GM18511 (cell line): ENCODE results near the gene C2.

Experiments
- ATAC-seq: cut with Tn5 transposase; IDR thresholded peaks from one replicate; pipeline ENCODE4 v1.9.1; 2021; ENCODE audit warnings: mild to moderate bottlenecking, moderate library complexity; ENCODE audit not compliant: unreplicated experiment

C2 gene

DNA sequence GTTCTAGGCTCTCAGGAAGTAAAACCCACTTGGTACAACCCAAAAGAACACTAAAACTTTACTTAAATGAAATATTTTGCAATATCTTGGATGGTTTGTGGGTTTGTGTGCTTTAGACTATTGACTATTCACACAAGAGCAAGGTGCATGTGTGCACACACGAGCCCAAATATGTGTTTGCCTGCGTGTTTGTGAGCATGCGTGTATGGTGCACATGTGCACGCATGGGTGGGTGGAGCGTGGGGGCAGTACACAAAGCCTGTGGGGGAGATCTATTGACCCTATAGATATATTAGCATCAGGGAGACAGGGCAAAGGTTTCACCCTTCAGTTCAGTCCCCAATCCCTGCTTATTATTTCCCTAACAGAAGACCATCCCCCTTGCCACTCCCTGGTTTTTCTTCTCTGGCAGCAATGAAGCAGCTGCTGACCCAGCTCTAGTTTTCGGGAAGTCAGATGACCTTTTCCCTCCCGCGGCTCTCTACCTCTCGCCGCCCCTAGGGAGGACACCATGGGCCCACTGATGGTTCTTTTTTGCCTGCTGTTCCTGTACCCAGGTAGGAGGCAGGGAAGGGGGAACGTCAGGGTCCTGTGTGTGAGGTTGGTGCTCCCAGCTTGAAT is at the start of gene C2:
C2 (plus strand) TSS at position 476 of the 621 bp plus-strand sequence; CDS start at position 512, 36 bp downstream.
- ATAC-seq, result no peak

DNA sequence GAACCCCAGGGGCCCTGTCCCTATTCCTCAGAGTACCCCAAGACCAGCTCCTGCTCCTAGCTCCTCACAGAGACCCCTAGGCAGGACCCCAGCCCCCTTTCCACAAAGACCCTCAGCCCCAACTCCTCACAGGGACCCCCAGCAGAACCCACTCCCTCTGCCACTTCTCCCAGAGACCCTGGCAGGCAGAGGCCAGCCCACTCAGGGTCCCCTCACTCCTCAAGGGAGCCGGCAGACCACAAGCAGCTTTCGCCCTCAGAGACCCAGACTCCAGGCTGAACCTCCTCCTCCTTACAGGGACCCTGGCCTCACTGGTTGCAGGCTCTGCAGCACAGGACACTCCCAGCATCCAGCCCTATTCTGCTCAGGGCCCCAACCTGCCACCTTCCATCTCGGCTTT is 49.3 kb upstream of the C2 start:
- ATAC-seq, result no peak

DNA sequence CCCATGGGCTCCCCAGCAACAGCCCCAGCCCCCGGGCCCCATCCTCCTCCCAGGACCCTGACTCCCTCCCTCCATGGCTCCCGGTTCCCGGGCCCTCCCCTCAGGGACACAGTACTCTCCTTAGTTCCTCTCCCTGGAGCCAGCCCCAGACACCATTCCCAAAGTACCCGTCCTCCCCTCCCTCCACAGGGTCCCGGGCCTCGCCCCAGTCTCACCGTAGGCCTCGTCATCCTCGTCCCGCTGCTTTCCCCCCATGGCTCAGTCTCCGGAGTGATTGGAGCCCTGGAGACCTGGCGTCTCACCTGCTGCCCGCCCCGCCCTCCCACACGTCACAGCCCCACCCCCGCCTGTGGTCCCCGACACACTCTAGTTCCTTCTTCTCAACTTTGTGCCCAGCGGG is 48.8 kb upstream of the C2 start, which contains the start of gene SLC44A4:
SLC44A4 (minus strand) TSS at position 272 of the 400 bp plus-strand sequence; CDS start at position 255, 17 bp downstream.
- ATAC-seq, result no peak

DNA sequence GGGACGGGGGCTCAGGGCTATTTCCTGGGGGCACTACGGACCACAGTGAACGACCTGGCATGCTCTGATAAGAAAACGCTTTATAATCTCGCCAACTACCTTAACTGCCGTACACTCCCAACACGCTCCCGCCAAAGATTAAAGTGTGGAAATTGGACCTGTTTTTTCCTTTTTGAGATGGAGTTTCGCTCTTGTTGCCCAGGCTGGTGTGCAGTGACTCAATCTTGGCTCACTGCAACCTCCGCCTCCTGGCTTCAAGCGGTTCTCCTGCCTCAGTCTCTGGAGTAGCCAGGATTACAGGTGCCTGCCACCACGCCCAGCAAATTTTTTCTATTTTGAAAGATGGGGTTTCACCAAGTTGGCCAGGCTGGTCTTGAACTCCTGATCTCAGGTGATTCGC is 48.4 kb upstream of the C2 start:
- no peak for ATAC-seq

DNA sequence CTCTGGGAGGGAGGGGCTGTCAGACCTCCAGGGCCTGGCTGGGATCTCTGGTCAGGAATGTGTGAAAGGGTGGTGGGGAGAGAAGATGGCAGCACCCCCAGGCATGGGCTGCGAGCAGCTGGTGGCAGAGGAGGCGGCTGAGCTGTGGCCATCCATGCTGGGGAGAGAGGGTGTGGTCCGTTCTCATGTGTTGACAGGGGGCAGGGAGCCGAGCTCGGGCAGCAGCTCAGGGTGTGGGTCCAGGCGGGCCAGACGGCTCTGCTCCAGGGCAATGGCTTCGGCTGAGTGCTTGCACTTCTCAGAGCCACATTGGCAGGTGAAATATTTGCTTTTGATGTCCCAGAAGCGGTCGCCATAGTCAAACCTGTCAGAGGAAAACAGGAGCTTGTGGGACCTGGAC is 47.6 kb upstream of the C2 start:
- ATAC-seq, result no peak

DNA sequence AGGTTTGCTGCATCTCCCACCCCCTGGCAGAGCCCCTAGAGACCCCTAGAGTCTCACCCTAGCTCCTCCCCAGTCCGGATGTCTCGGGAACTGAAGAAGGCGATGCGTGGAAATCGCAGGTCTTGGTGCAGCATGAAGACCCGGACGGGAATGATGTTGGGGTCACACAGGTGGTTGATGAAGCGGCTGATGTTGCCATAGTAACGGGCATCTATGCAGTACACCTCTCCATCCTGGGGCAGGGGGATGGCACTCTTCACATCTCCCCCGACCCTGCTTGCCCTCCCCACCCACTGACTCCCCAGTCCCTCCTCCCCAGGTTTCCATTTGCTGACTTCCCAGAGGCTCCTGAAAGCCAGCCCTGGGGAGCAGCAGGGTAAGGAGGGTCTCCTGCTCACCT is 46.9 kb upstream of the C2 start:
- no peak for ATAC-seq

DNA sequence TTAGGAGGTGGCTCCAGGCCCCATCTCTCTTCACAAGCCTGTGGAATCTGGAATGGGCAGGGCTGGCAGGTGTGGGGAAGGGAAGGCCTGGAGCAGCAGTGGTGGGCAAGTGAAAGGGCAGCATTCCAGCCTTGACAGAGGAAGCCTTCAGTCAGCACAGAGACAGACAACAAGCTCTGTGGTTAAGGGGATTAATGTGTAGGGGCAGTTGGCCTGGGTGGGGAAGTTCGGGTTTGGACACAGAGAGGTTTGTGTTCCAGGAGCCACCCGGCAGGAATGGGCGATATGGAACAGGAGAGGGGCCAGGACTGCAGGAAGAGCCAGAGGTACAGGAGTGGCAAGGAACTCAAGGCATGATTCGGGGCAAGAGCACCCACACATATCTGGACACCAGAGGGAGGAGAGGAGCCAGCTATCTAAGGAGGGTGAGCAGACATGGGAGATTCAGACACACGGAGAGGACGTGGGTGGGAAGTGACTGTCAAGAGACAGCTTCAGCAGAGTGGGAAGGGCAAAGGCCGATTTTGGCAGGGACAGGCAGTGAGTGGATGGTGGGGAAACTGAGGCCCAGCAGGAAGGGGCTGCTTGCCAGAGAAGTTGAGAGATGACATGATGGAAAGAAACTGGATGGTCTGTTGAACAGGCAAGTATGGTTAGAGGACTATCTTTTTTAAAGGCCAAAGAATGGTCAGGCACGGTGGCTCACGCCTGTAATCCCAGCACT is 46.2 kb upstream of the C2 start:
- ATAC-seq, result no peak

DNA sequence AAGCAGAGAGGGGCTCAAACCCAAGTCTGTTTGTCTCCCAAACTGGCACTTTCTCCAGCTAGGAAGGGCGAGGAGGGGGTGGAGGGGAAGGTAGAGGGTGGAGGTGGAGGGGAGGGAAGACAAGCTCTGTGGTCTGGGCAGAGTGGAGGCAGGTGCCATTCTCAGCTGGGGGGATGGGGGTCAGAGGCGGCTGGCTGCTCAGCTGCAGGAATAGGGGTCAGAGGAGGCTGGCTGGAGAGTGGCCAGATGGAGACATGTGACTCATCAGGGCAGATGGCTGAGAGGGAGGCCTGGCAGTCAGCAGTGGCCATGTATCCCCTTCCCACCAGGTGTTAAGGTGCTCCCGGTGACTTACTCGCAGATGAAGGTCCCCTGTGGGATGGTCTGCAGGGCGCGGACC is 45.2 kb upstream of the C2 start:
- no peak for ATAC-seq

DNA sequence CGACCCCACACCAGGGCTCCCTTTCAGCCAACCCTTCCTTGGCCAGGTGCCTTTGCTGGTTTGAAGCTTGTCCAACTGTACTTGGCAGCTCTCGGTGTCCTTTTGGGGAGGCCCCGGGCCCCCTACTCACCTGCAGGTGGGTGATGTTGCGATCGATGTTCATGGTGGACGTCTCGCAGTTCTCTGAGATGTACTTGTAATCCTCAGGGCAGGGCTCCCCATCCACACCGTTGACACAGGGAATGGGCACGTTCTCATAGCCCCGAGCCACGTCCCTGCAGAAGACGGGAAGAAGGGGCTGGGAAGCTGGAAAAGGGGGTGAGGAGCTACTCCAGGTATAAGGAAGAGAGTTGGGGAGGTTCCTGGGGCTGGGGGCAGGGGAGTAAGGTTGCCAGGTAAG is 43.8 kb upstream of the C2 start:
- no peak for ATAC-seq

DNA sequence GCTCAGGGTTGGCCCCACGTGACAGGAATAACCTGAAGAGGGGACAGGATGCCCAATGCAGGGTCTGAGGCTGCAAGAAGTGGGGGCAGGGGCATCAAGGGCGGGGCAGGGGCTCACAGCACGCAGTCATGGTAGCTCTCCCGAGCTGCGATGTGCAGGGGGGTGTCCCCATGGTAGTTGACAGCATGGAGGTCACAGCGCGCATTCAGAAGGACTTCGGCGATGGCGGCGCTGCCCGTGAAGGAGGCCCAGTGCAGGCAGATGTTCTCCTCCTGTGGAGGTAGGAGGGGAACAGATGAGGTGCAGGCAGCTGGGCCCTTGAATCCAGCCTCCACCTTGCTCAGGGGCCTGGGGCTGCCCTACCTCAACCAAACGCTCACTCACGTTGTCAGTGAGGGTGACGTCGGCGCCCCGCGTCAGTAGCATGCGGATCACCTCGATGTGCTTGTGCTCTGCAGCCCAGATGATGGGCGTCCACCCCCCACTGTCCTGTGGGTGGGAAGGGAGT is 42.9 kb upstream of the C2 start:
- ATAC-seq, result no peak

DNA sequence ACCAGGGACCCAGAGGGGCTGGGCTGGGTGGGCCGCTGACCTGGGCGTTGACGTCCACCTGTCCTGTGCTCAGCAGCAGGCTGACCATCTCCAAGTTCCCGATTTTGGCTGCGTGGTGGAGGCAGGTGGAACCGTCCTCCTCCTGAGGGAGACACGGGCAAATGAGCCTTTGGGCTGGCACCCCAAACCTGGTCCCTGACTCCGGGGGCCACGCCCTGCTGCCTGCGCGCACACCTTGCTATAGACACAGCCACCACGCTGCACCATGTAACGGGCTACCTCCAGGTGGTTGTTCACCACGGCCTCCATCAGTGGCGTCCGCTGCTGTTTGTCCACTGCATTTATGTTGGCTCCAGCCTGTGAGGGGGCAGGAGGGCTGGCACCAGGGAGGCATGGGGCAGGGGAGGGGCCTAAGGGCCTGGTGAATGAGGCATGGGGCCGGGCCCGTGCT is 41.0 kb upstream of the C2 start:
- ATAC-seq, result no peak

DNA sequence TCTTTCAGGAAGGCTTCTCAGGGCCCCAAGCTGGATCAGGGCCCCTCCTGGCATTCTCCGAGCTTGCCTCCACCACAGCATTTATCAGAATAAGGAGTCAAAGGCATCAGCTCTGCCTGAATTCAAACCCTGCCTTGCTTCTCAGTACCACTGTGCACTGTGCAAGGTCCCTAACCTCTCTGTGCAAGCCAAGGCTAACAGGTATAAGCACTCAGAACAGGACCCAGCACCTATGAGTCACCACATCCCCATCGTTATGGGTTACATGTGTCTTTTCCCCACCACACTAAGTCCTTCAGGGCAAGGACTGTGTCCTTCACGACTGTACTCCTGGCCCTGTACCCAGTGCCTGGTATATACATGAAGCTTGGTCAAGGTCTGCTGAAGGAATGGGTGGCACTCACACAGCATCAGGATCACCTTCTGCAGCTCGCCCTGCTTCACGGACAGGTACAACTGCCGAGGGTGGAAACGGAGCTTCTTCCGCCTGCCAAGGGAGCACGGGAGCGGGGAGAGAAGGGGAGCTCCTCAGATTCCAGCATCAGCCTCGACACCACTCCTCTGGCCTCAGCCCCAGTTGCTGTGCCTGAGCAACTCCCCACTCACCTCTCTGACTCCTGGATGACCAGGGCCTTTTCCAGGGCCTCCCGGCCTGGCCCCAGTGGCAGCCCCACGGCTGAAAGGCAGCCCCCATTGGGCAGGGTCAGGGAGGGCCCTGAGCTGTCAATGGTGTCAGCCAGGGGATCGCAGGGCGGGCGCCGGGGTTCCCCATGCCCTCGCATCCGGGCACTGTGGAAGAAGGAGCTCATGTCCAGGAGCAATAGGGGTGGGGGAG is 40.1 kb upstream of the C2 start:
- no peak for ATAC-seq

DNA sequence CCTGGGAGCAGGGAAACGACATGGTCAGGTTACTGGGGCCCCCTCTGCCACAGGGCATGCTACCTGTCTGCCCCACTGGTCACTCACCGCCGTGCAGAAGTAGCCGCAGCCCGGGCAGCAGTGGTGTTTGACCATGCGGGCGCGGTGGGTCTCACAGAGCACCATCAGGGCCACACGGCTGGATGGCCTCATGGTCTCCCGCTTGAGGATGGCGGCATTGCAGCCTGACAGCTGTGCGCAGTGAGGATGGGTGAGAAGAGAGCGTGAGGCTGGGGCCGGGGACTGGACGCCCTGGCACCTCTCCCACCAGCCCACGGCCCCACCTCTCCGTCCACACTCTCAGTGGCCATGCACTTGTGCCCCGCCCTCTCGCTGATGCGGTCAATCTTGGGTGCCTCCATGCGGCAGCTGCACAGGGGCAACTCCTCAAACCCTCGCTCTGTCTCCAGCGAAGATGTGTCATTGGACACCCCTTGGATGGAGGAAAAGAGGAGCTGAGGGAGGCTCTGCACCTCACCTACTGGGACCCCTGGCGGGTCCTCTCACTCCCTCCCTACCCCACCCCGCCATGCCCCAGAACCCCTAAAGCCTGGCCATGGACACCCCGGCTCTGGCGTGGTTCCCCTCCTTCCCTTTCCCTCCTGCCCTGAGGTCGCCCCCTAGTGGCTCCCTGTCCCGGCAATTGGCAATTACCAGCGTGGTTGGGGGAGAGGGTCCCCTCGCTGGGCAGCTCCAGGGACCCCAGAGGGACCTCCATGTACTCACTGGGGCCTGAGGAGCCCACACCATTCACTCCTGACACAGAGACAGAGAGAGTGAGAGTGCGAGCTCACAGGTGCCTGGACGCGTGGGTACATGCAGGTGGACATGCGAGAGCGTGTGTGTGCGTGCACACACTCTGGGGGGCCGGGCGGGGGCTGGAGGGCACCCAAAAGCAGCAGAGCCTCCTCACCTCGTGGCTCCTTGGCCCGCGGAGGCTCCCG is 39.0 kb upstream of the C2 start:
- ATAC-seq, result no peak

DNA sequence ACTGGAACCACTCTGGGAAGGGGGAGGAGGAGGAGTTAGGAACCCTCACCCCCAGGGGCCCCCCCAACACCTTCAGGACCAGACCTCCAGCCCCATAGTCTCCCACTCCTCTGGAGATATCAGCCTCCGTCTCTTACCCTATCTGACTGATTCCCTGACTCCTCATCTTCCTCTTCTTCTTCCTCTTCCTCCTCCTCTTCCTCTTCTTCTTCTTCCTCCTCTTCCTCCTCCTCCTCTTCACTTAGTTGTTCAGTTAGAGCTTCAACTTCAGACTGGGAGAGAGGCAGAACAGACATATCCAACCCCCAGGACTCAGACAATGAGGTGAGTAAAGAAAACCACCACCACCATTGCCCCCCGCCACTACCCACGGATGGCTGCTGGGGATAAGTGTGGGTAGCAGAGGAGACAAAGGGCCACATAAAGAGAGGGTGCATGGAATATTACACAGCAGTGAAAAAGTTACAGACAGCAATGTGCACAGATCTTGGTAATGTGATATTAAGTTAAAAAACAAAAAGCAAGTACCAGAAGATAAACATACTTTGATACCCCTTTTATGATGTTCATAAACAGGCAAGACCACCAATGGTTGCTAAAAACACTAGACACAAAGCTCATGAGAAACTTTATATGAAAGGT is 38.1 kb upstream of the C2 start:
- no peak for ATAC-seq

DNA sequence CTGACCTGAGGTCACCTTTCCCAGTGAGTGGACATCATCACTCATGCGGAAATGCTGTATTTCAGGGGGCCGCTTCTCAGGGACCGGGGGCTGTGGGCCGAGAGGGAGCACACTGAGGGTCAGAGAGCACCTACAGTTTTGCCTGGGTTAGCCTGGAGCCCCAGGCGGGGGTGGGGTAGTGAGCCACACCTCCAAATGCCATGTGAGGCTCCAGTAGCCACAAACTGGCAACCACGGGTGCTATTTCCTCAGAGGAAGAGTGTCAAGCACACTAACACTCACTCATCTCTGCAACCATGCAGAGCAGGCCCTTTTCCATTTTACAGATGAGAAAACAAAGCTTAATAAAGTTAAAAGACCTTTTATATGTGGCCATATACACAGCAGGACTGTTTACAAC is 34.7 kb upstream of the C2 start:
- ATAC-seq, result no peak

DNA sequence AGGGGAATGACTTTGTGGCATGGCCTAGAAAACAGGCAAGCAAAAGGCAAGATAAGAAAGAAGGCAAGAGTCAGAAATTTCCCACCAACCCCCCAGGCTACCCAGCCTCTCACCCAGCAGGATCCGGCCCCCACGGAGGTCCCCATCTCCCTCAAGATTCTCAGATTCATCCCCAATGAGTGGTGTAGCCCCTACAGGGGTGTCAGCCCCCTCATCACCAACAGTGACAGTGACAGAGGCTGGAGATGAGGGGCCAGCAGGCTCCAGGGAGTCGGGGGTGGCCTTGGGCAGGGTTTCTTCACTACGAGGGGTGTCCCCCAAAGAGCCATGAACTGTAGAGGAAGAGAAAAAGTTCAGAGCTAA is 31.0 kb upstream of the C2 start:
- no peak for ATAC-seq

DNA sequence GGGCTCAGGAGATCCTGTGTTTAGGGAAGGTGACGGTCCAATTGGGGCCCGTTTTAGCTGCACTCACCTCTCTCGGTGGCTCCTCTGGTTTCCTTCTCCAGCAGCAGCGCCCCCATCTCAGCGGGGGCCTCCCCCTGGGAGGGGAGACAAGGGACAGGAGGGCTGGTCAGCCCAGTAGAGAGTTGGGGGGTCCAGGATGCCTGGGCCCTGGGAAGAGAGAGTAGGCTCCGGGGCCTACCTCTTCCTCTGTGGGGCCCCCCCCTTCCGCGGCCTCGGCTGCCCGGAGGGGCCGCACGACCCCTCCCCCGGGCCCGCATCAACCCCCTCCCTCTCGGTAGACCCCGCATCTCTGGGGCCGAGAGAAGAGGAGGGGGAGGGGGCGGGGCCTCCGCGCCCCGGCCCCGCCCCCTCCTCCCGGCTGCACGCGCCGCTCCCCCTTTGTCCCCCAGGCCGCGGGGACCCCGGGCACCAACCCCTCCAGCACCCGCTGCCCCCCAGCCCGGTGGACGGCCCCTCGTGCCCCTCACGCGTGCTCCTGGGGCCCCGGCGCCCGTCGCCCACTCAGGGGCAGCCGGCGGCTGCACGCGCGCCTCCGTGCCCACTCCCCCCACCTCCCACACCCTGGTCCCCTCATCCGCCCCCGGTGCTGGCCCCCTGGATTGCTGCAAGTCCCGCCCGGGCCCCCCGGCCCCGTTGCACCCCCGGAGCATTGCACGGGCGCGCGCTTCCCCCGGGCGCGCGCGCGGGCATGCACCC is 30.5 kb upstream of the C2 start:
- no peak for ATAC-seq

DNA sequence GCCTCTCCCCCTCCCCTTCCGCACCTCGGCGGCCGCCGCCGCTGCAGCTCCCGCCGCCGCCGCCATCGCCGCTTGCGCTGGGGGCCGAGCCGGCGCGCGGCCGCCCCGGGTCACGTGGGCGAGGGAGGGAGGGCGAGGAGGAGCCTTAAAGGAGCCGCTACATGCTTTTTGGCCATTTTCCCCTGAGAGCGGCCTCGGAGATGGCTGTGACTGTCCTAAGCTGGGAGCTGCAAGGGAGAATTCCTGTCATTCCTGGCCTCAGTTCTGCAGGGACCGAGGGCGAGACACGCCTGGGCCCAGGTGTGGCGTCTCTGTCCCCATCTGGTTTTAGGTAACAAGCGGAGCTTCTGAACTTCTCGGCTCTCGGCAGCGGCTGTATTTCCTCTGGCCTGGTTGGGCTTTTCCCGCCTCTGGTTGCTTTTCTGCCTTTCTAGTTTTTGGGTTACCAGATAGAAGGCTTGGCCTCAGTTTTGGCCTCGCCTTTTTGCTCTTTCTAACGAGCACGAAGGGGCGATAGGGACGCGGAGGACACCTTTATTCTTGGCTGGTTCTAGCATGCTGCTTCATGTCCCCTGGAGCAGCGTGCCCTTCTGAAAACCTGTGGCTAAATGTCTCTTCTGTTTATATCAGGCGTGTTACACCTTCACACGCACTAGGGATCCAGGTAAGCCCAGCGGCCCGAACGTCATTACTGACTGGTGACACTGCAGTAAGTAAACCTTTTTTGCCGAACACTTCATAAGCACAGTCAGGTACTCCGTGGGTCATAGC is 29.7 kb upstream of the C2 start, which contains the start of gene EHMT2:
EHMT2 (minus strand) TSS at position 87 of the 771 bp plus-strand sequence; CDS start at position 66, 21 bp downstream.
- ATAC-seq, result peak; percentile 58
